ENCODE measurements around the gene UBAP2.
A peak's percentile ranks its signal among the peaks of the same experiment; 100 is the strongest.

UBAP2 gene

GRCh38 chr9:33921967-33922895, 126.5 kb downstream of the UBAP2 start:
- no peak for DNase-seq (ENCODE audit: low spot score)
- in situ Hi-C loops (cut with MboI; ENCODE audit: low pct_unique_long_range_greater_than_20kb, low sequenced_read_pairs, unreplicated experiment): no loop called here
- TF ChIP-seq CTCF (IDR thresholded peaks at IDR 0.05; ENCODE audit: extremely low read depth, insufficient read depth, missing control alignments): peak; percentile 71

GRCh38 chr9:33919276-33919897, 129.3 kb downstream of the UBAP2 start:
- no peak for DNase-seq (ENCODE audit: low spot score)
- no peak for TF ChIP-seq CTCF (IDR thresholded peaks at IDR 0.05; ENCODE audit: extremely low read depth, insufficient read depth, missing control alignments)
- in situ Hi-C loops (cut with MboI; ENCODE audit: low pct_unique_long_range_greater_than_20kb, low sequenced_read_pairs, unreplicated experiment): no loop called here

GRCh38 chr9:33917036-33917435, 131.7 kb downstream of the UBAP2 start:
- in situ Hi-C loops (cut with MboI; ENCODE audit: low pct_unique_long_range_greater_than_20kb, low sequenced_read_pairs, unreplicated experiment): no loop called here
- no peak for DNase-seq (ENCODE audit: low spot score)
- TF ChIP-seq CTCF (IDR thresholded peaks at IDR 0.05; ENCODE audit: extremely low read depth, insufficient read depth, missing control alignments): no peak

GRCh38 chr9:33914887-33915628, 133.6 kb downstream of the UBAP2 start:
- no peak for TF ChIP-seq CTCF (IDR thresholded peaks at IDR 0.05; ENCODE audit: extremely low read depth, insufficient read depth, missing control alignments)
- DNase-seq (ENCODE audit: low spot score): no peak
- in situ Hi-C loops (cut with MboI; ENCODE audit: low pct_unique_long_range_greater_than_20kb, low sequenced_read_pairs, unreplicated experiment): no loop called here

- no peak for DNase-seq (ENCODE audit: low spot score)
- in situ Hi-C loops (cut with MboI; ENCODE audit: low pct_unique_long_range_greater_than_20kb, low sequenced_read_pairs, unreplicated experiment): no loop called here
- no peak for TF ChIP-seq CTCF (IDR thresholded peaks at IDR 0.05; ENCODE audit: extremely low read depth, insufficient read depth, missing control alignments)
Observed at GRCh38 chr9:33913541-33913940, 135.1 kb downstream of the UBAP2 start.

- no peak for DNase-seq (ENCODE audit: low spot score)
- in situ Hi-C loops (cut with MboI; ENCODE audit: low pct_unique_long_range_greater_than_20kb, low sequenced_read_pairs, unreplicated experiment): no loop called here
Observed at GRCh38 chr9:33908749-33909148, 139.9 kb downstream of the UBAP2 start.

More at GRCh38 chr9:33908749-33909148, 139.9 kb downstream of the UBAP2 start:
- TF ChIP-seq CTCF (IDR thresholded peaks at IDR 0.05; ENCODE audit: extremely low read depth, insufficient read depth, missing control alignments): no peak

Data from GM13977 (cell line).